ENCODE results near the gene FBXW4.

- TF ChIP-seq FOXJ3 (CRISPR knock-in tag; IDR thresholded peaks at IDR 0.05) (no peak), CTCF (IDR thresholded peaks at IDR 0.05) (no peak), MEF2A (IDR thresholded peaks at IDR 0.05; ENCODE audit: borderline replicate concordance, low read depth) (no peak), FOXM1 (IDR thresholded peaks at IDR 0.05; ENCODE audit: low read depth) (no peak), JUND (IDR thresholded peaks at IDR 0.05) (no peak), RXRA (IDR thresholded peaks at IDR 0.05; ENCODE audit: borderline replicate concordance, low read depth) (no peak), MAX (IDR thresholded peaks at IDR 0.05; ENCODE audit: low read depth) (no peak), EP300 (IDR thresholded peaks at IDR 0.05; ENCODE audit: borderline replicate concordance in 1 of 2, low read depth in 1 of 2, low read length in 1 of 2) (no peak), IRF3 (IDR thresholded peaks at IDR 0.05; ENCODE audit: low read depth, low read length) (no peak), SMC3 (IDR thresholded peaks at IDR 0.05; ENCODE audit: low read depth, low read length) (no peak), CHD2 (IDR thresholded peaks at IDR 0.05; ENCODE audit: low read length, partially characterized antibody) (no peak), REST (IDR thresholded peaks at IDR 0.05; ENCODE audit: low read depth, low read length) (no peak), NFIC (IDR thresholded peaks at IDR 0.05; ENCODE audit: borderline replicate concordance) (no peak)
These were observed 3.9 kb downstream of the FBXW4 start for GRCh38 chr10:101691081-101691480.
